ENCODE measurements around the gene PZP. TPM values are rescaled to one million over a fixed set of nuclear protein-coding genes. Genes with fewer than 3 reads are reported as not detected.

PZP gene
- total and polyA plus RNA-seq, 9 of the 15 experiments (the other 6 are each of a cell fraction or from before 2014, with no cell fraction given), result 0.01 TPM; not detected in 8

GRCh38 chr12:9180810-9181209 is 27.4 kb downstream of the PZP start:
- in situ Hi-C loops (cut with MboI), result no loop called here
- H3K79me2 ChIP-seq (ENCODE audit: control insufficient read depth, insufficient read depth, low read length), result no peaks in the 10 kb centered on the region
- ATAC-seq (no peak), DNase-seq (ENCODE audit: extremely low read depth in 1 of 4, low spot score in 3 of 4) (no peak), FAIRE-seq (no peak)
- no peaks in the 10 kb centered on the region for H3K4me1 ChIP-seq (replicated peaks in 1 of 2; ENCODE audit: control insufficient read depth in 2 of 2, insufficient read depth in 2 of 2, low read length in 2 of 2)
- BruUV-seq (replicated peaks), result no TSS peak
- no peak overlapping the region for H2AFZ ChIP-seq (ENCODE audit: low read depth, low read length)
- no peaks in the 10 kb centered on the region for H3K27me3 ChIP-seq (ENCODE audit: control insufficient read depth in 2 of 2, insufficient read depth in 2 of 2, low read length in 2 of 2)
- ChIA-PET POLR2A (no interaction called here), CTCF (ENCODE audit: low intra/inter-chr PET ratio) (no interaction called here)
- H3K9me1 ChIP-seq (ENCODE audit: control insufficient read depth, insufficient read depth, low read length), result no peaks in the 10 kb centered on the region
- no peaks in the 10 kb centered on the region for H3K36me3 ChIP-seq (ENCODE audit: control insufficient read depth, insufficient read depth, low read length)
- H3K9ac ChIP-seq (ENCODE audit: insufficient read depth in 1 of 2, low read depth in 2 of 2, low read length in 2 of 2), result no peak overlapping the region
- no peak overlapping the region for H3K4me3 ChIP-seq
- H3K4me2 ChIP-seq (ENCODE audit: insufficient read depth, low read length), result no peak overlapping the region
- TF ChIP-seq, protein P1, sequence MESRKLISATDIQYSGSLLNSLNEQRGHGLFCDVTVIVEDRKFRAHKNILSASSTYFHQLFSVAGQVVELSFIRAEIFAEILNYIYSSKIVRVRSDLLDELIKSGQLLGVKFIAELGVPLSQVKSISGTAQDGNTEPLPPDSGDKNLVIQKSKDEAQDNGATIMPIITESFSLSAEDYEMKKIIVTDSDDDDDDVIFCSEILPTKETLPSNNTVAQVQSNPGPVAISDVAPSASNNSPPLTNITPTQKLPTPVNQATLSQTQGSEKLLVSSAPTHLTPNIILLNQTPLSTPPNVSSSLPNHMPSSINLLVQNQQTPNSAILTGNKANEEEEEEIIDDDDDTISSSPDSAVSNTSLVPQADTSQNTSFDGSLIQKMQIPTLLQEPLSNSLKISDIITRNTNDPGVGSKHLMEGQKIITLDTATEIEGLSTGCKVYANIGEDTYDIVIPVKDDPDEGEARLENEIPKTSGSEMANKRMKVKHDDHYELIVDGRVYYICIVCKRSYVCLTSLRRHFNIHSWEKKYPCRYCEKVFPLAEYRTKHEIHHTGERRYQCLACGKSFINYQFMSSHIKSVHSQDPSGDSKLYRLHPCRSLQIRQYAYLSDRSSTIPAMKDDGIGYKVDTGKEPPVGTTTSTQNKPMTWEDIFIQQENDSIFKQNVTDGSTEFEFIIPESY (CRISPR knock-in tag; IDR thresholded peaks at IDR 0.05), result no peak
- TF ChIP-seq SOX6 (IDR thresholded peaks at IDR 0.05), result no peak
- no peak for TF ChIP-seq RFX7 (CRISPR knock-in tag; IDR thresholded peaks at IDR 0.05)
- no peak for TF ChIP-seq ZNF444 (CRISPR knock-in tag; IDR thresholded peaks at IDR 0.05)
- TF ChIP-seq ZNF398 (CRISPR knock-in tag; IDR thresholded peaks at IDR 0.05), result no peak
- TF ChIP-seq ELK1 (CRISPR knock-in tag; IDR thresholded peaks at IDR 0.05), result no peak
- no peak for TF ChIP-seq EHMT2 (IDR thresholded peaks at IDR 0.05)
- no peak for TF ChIP-seq IFI16 (CRISPR knock-in tag; IDR thresholded peaks at IDR 0.05)
- TF ChIP-seq POU5F1 (IDR thresholded peaks at IDR 0.05; ENCODE audit: borderline replicate concordance, low read depth, low read length, partially characterized antibody), result no peak
- no peak for TF ChIP-seq TGIF2 (CRISPR knock-in tag; IDR thresholded peaks at IDR 0.05)
- TF ChIP-seq ZNF668 (CRISPR knock-in tag; IDR thresholded peaks at IDR 0.05), result no peak
- TF ChIP-seq SP2 (IDR thresholded peaks at IDR 0.05; ENCODE audit: extremely low read depth, low read depth, low read length, poor library complexity, severe bottlenecking), result no peak
- no peak for TF ChIP-seq CC2D1A (IDR thresholded peaks at IDR 0.05)
- no peak for TF ChIP-seq ADNP (tag; IDR thresholded peaks at IDR 0.05)
- no peak for TF ChIP-seq MBD1 (CRISPR knock-in tag; IDR thresholded peaks at IDR 0.05)
- TF ChIP-seq, protein P2, sequence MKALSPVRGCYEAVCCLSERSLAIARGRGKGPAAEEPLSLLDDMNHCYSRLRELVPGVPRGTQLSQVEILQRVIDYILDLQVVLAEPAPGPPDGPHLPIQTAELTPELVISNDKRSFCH (CRISPR knock-in tag; IDR thresholded peaks at IDR 0.05), result no peak
- TF ChIP-seq, protein P2 (tag; IDR thresholded peaks at IDR 0.05), result no peak
- intact Hi-C loops (cut with micrococcal nuclease), result no loop called here
- WGBS (ENCODE audit: insufficient coverage, low coverage, missing lambda C conversion rate), result 0% methylated on average over 4 of the region's 4 CpGs
- H3K9me3 ChIP-seq (replicated peaks; ENCODE audit: control insufficient read depth, insufficient read depth, low read depth, low read length), result no peaks in the 10 kb centered on the region
- no peaks in the 10 kb centered on the region for H4K20me1 ChIP-seq (replicated peaks; ENCODE audit: control insufficient read depth, insufficient read depth, low read length)
- no peak overlapping the region for H3K27ac ChIP-seq (ENCODE audit: extremely low read depth, low read depth, low read length)
